Stomach (tissue), 4 donors: ENCODE data around the gene ZDBF2.

ENCODE experiments used
- CTCF ChIP-seq, 7 experiments: fragments of 450-650 bp in 4 of 7; fragments of 200-600 bp in 3 of 7; sonication (generic) in 3 of 7; IDR thresholded peaks; one replicate each; pipeline ENCODE4 v1.5.1; 2016 to 2019; ENCODE audit warnings: antibody characterized with exemption in 7 of 7, control low read depth in 2 of 7, mild to moderate bottlenecking in 1 of 7
- POLR2A ChIP-seq, 4 donors: fragments of 450-650 bp; IDR thresholded peaks; one replicate each; pipeline ENCODE4 v1.6.1; 2016; ENCODE audit warnings: antibody characterized with exemption in 4 of 4, control low read depth in 2 of 4, mild to moderate bottlenecking in 1 of 4, moderate library complexity in 1 of 4
- POLR2AphosphoS5 ChIP-seq, 3 donors: sonication (generic); formaldehyde crosslinking; IDR thresholded peaks; one replicate each; pipeline ENCODE4 v1.6.1; 2016; ENCODE audit warnings: antibody characterized with exemption in 3 of 3

GRCh38 chr2:206274434-206275311 lies at the start of gene ZDBF2:
- TF ChIP-seq POLR2A (IDR thresholded peaks at IDR 0.05), result no peak
- TF ChIP-seq CTCF (IDR thresholded peaks at IDR 0.05), result no peak
- TF ChIP-seq POLR2AphosphoS5 (IDR thresholded peaks at IDR 0.05), result peak in 2 of 3 donors; percentile 16 to 44
